ENCODE results near the gene TLCD2.

TLCD2 gene

DNA sequence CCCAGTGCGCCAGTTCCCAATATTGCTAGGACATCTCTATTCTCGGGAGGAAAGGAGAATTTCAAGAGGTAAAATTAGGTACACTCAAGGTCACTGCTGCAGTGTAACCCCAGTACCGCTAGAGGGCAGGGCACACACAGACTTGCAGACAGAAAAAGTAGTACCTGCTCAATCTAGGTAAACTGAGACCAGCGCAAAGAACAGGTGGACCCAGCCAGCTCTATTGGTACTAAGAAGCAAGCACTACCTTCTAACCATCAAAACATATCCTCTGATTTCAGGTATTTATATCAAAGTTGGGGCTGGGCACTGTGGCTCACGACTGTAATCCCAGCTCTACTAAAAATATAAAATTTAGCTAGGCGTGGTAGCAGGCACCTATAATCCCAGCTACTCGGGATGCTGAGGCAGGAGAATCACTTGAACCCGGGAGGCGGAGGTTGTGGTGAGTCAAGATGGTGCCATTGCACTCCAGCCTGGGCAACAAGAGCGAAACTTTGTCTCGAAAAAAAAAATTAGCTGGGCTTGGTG, 10.7 kb upstream of the TLCD2 start:
- H3K4me2 ChIP-seq: no peak overlapping the region
- H3K9ac ChIP-seq: no peak overlapping the region
- H4K20me1 ChIP-seq (ENCODE audit: insufficient read depth): no peaks in the 10 kb centered on the region
- H3K79me2 ChIP-seq (ENCODE audit: insufficient read depth, low read depth): no peaks in the 10 kb centered on the region
- H3K4me1 ChIP-seq (ENCODE audit: low read depth, poor library complexity, severe bottlenecking): peaks cover 47% of the 10 kb centered on the region
- no peaks in the 10 kb centered on the region for H3K36me3 ChIP-seq (ENCODE audit: insufficient read depth)
- H2AFZ ChIP-seq (ENCODE audit: low read depth): no peak overlapping the region
- TF ChIP-seq, protein P1, sequence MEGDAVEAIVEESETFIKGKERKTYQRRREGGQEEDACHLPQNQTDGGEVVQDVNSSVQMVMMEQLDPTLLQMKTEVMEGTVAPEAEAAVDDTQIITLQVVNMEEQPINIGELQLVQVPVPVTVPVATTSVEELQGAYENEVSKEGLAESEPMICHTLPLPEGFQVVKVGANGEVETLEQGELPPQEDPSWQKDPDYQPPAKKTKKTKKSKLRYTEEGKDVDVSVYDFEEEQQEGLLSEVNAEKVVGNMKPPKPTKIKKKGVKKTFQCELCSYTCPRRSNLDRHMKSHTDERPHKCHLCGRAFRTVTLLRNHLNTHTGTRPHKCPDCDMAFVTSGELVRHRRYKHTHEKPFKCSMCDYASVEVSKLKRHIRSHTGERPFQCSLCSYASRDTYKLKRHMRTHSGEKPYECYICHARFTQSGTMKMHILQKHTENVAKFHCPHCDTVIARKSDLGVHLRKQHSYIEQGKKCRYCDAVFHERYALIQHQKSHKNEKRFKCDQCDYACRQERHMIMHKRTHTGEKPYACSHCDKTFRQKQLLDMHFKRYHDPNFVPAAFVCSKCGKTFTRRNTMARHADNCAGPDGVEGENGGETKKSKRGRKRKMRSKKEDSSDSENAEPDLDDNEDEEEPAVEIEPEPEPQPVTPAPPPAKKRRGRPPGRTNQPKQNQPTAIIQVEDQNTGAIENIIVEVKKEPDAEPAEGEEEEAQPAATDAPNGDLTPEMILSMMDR (conservative IDR thresholded peaks at IDR 0.05; ENCODE audit: low read depth, low read length): peak; percentile 85
- H3K27me3 ChIP-seq (ENCODE audit: insufficient read depth, low read depth): no peaks in the 10 kb centered on the region
- H3K27ac ChIP-seq: no peak overlapping the region
- H3K4me3 ChIP-seq (IDR thresholded peaks at IDR 0.05; ENCODE audit: insufficient read depth, low read depth, low read length): no peak overlapping the region

DNA sequence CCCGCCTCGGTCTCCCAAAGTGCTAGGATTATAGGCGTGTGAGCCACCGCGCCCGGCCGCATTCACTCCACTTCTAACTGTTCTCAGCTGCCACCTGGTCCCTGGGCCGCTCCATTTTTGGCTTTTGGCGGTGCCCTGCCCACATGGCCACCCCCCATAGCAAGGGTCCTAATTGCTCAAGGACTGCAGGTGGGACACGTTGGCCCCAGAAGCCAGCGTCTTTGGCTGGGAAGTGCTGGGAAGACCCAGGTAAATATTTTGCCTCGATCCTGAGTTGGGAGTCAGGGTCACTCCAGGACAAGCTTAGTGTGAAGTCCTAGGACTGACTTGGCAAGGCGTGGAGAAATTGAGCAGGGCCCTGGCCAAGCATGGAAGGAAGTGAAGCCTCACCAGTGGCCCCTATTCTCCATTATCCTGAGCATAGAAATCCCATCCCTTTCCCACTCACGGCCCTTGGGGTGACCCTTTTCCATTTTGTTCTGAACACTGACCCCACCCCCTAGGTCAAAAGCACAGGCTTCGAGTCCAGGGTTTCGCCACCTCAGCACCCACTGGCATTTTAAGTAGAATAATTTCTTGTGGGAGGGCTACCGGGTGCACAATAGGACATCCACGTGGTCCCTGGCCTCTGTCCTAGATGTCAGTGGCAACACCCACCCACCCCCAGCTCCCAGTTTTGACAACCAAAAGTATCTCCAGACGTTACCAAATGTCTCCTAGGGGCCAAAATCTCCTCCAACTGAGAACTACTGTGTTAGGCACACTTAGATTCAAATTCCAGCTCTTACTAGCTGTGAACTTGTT, 8.4 kb upstream of the TLCD2 start:
- Histone ChIP-seq H3K27me3 (ENCODE audit: insufficient read depth, low read depth) (no peaks in the 10 kb centered on the region), H3K36me3 (ENCODE audit: insufficient read depth) (no peaks in the 10 kb centered on the region), H3K79me2 (ENCODE audit: insufficient read depth, low read depth) (no peaks in the 10 kb centered on the region), H3K4me3 (IDR thresholded peaks at IDR 0.05; ENCODE audit: insufficient read depth, low read depth, low read length) (no peak overlapping the region), H3K27ac (no peak overlapping the region), H3K4me1 (ENCODE audit: low read depth, poor library complexity, severe bottlenecking) (peaks cover 42% of the 10 kb centered on the region), H3K9ac (no peak overlapping the region), H4K20me1 (ENCODE audit: insufficient read depth) (no peaks in the 10 kb centered on the region), H3K4me2 (peak overlapping the region; percentile 97; the same call in 1 of the 2 replicates), H2AFZ (ENCODE audit: low read depth) (no peak overlapping the region)
- TF ChIP-seq, protein P1 (conservative IDR thresholded peaks at IDR 0.05; ENCODE audit: low read depth, low read length): no peak

DNA sequence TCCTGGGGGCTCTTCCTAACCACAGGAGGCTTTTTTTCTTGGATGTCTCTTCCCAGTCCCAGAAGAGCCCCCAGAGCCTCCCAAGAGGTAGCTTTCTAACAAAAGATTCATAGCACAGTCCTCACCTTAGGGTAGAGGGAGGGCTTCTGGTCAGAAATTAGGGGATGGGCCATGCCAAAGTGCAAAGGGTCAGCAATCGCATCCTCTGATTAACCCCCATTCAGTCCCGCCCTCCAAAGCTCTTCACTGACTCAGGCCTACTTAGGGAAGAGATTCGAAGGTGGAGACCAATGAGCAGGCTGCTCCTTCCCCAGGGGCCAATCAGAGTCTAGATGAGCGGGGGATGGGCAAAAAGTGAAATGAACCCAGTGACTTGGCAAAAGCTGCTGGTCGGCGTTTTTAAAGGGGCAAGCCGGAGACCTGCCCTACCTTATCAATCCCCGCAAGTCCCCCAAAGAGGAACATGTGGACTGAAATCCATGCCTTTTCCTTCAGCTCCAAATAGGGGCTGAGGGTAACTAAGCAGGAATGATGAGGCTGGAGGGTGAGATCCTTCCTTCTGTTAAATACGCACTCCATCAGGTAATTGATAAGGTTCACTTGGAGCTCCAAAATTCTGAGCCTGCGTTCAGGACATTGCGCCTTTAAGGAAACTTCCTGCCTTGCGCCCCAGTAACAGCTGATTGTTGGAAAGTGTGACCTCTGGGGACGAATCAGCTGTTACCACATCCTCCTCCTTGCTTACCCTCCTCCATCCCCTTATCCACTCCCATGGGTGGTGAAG, 6.9 kb upstream of the TLCD2 start:
- H4K20me1 ChIP-seq (ENCODE audit: insufficient read depth): no peaks in the 10 kb centered on the region
- peak overlapping the region; percentile 97 for H3K9ac ChIP-seq
- peaks cover 29% of the 10 kb centered on the region for H3K4me1 ChIP-seq (ENCODE audit: low read depth, poor library complexity, severe bottlenecking)
- TF ChIP-seq, protein P1 (conservative IDR thresholded peaks at IDR 0.05; ENCODE audit: low read depth, low read length): no peak
- no peaks in the 10 kb centered on the region for H3K27me3 ChIP-seq (ENCODE audit: insufficient read depth, low read depth)
- H3K4me3 ChIP-seq (IDR thresholded peaks at IDR 0.05; ENCODE audit: insufficient read depth, low read depth, low read length): no peak overlapping the region
- H2AFZ ChIP-seq (ENCODE audit: low read depth): peak overlapping the region; percentile 17; the same call in 1 of the 2 replicates
- H3K36me3 ChIP-seq (ENCODE audit: insufficient read depth): no peaks in the 10 kb centered on the region
- H3K4me2 ChIP-seq: peak overlapping the region; percentile 97
- H3K27ac ChIP-seq: peak overlapping the region; percentile 99
- H3K79me2 ChIP-seq (ENCODE audit: insufficient read depth, low read depth): no peaks in the 10 kb centered on the region

DNA sequence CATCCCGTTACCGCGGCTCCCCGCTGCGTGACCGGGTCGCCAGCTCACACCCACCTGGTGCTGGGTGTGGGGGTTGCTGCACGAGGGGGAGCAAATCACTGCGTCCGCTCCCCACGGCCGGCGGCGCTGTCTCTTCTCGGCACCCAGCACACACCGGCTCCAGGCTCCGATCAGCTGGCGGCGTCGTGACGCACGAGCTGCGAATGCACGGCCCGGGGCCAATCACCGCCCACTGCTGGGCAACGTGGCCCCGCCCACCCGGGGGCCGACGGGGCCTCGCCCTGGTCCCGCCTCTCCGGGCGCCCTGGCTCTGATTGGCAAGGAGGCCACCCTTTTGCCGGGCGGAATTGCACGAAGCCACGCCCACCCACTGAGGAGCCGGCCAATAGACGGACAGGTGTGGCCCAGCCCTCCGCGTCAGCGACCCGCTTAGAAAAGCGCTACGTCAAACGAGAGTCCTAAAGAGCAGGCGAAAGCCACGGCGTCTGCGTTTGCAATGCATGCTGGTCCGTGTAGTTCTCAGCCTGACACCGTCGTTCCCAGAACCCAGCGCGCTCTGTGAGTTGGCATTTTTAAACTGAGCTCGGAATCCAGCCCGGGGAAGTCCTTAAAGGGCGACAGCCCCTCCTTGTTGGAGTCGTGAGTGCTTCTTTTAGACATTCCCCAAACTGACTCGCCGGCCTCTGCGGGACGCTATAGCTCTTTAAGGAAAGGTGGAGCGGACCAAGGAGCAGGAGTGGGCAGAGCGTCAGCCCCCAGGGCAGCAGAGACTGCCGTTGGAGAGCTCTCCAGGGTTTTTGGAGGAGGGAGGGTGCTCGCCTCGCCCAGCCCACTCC, 6.1 kb upstream of the TLCD2 start:
- H2AFZ ChIP-seq (ENCODE audit: low read depth): 0 out of 2 replicates have a peak overlapping the region, but pooled peaks have one; percentile 17

More for the DNA sequence above, 6.1 kb upstream of the TLCD2 start:
- Histone ChIP-seq H3K27ac (peak overlapping the region; percentile 99), H4K20me1 (ENCODE audit: insufficient read depth) (no peaks in the 10 kb centered on the region), H3K4me1 (ENCODE audit: low read depth, poor library complexity, severe bottlenecking) (peaks cover 23% of the 10 kb centered on the region), H3K4me3 (IDR thresholded peaks at IDR 0.05; ENCODE audit: insufficient read depth, low read depth, low read length) (no peak overlapping the region), H3K36me3 (ENCODE audit: insufficient read depth) (no peaks in the 10 kb centered on the region), H3K27me3 (ENCODE audit: insufficient read depth, low read depth) (no peaks in the 10 kb centered on the region), H3K79me2 (ENCODE audit: insufficient read depth, low read depth) (no peaks in the 10 kb centered on the region), H3K9ac (peak overlapping the region; percentile 97), H3K4me2 (peak overlapping the region; percentile 97)
- TF ChIP-seq, protein P1 (conservative IDR thresholded peaks at IDR 0.05; ENCODE audit: low read depth, low read length): no peak
